HepG2 (cell line): Measurements from ENCODE around the gene FAM117B. TPM values are rescaled to one million over a fixed set of nuclear protein-coding genes. Genes with fewer than 3 reads are reported as not detected.

Source experiments
- ATAC-seq: fragments of 200-7000 bp; cut with Tn5 transposase; 3 replicates; pipeline ENCODE4 v1.9.1; 2020; ENCODE audit warnings: mild to moderate bottlenecking, moderate library complexity
- BruUV-seq: library from RNA; stranded (reverse); fragments of 400-500 nt; replicated peaks from 2 replicates; lab custom pipeline; 2021; lab: Mats Ljungman, UMichigan
- CTCF ChIA-PET: fragments of 300-600 bp; formaldehyde crosslinking; extraction: SDS; loops from one replicate; lab custom pipeline; 2021; ENCODE audit warnings: low total read pairs, inconsistent platforms, low intra/inter-chr PET ratio; lab: Yijun Ruan, JAX
- POLR2A ChIA-PET: fragments of 350-600 bp; sonication (Branson Sonifier 250); formaldehyde crosslinking; loops from one replicate; lab custom pipeline; 2020; ENCODE audit warnings: antibody characterized with exemption, inconsistent platforms; lab: Yijun Ruan, JAX
- DNase-seq: peaks from one replicate; pipeline ENCODE4 v3.0.0-alpha.2; 2015; ENCODE audit warnings: low spot score
- FAIRE-seq: peaks from 3 replicates; lab custom pipeline; 2011; peaks lifted over from hg19 to GRCh38; lab: Jason Lieb, UNC
- H2AFZ ChIP-seq: one replicate; pipeline ENCODE4 v1.6.1; 2011; ENCODE audit warnings: low read length, inconsistent platforms
- H3K27ac ChIP-seq: fragments of 300-600 bp; 3 replicates; pipeline ENCODE4 v1.8.0; 2011; ENCODE audit warnings: mixed run types, mild to moderate bottlenecking, mixed read lengths, low read length, inconsistent platforms; ENCODE audit not compliant: insufficient read depth; ENCODE audit errors: extremely low read length
- H3K27me3 ChIP-seq, 2 experiments: fragments of 200-600 bp in 1 of 2; 2 replicates in 1 of 2; 3 replicates in 1 of 2; pipeline versions ENCODE4 v1.6.0 to v1.8.0; 2011; ENCODE audit warnings: low read length in 2 of 2, mild to moderate bottlenecking in 2 of 2, moderate library complexity in 2 of 2, inconsistent platforms in 1 of 2; ENCODE audit not compliant: insufficient read depth in 2 of 2, control insufficient read depth in 1 of 2
- H3K36me3 ChIP-seq, 2 experiments: fragments of 200-600 bp in 1 of 2; replicated peaks in 1 of 2; 2 replicates in 1 of 2; 3 replicates in 1 of 2; pipeline versions ENCODE4 v1.5.1 to v1.8.0; 2011; ENCODE audit warnings: low read length in 2 of 2, inconsistent platforms in 1 of 2; ENCODE audit not compliant: insufficient read depth in 2 of 2, control insufficient read depth in 1 of 2
- H3K4me1 ChIP-seq: 2 replicates; pipeline ENCODE4 v1.5.1; 2012; ENCODE audit warnings: low read length, inconsistent platforms; ENCODE audit not compliant: insufficient read depth
- H3K4me2 ChIP-seq: 2 replicates; pipeline ENCODE4 v1.6.0; 2011; ENCODE audit warnings: low read depth, low read length, inconsistent platforms
- H3K4me3 ChIP-seq, 3 experiments: fragments of 200-600 bp in 1 of 3; sonication (generic), shearing (Covaris generic) in 1 of 3; replicated peaks in 1 of 3; 2 replicates each; pipeline ENCODE4 v1.5.1; 2011 to 2016; ENCODE audit warnings: low read length in 3 of 3, inconsistent platforms in 2 of 3, low read depth in 2 of 3, mild to moderate bottlenecking in 2 of 3, control low read depth in 1 of 3, mixed read lengths in 1 of 3; ENCODE audit not compliant: insufficient read depth in 1 of 3
- H3K79me2 ChIP-seq: one replicate; pipeline ENCODE4 v1.6.1; 2011; ENCODE audit warnings: low read length, inconsistent platforms; ENCODE audit not compliant: insufficient read depth
- H3K9ac ChIP-seq: 2 replicates; pipeline ENCODE4 v1.6.0; 2011; ENCODE audit warnings: mild to moderate bottlenecking, low read depth, low read length, inconsistent platforms; ENCODE audit not compliant: insufficient read depth
- H3K9me3 ChIP-seq: 2 replicates; pipeline ENCODE4 v1.5.1; 2012; ENCODE audit warnings: mild to moderate bottlenecking, low read length
- H4K20me1 ChIP-seq: 2 replicates; pipeline ENCODE4 v1.6.0; 2011; ENCODE audit warnings: inconsistent platforms, mild to moderate bottlenecking, low read length, moderate library complexity; ENCODE audit not compliant: insufficient read depth
- BHLHE40 ChIP-seq: IDR thresholded peaks from 2 replicates; pipeline ENCODE4 v1.6.1; 2011; ENCODE audit warnings: low read length, improper control_type of control experiment
- MAFF ChIP-seq: IDR thresholded peaks from 2 replicates; pipeline ENCODE4 v1.6.1; 2011; ENCODE audit warnings: low read depth, low read length, improper control_type of control experiment
- MAFK ChIP-seq, 2 experiments: IDR thresholded peaks in 1 of 2; conservative IDR thresholded peaks in 1 of 2; 2 replicates each; pipeline ENCODE4 v1.6.1; 2011; ENCODE audit warnings: improper control_type of control experiment in 2 of 2, low read length in 2 of 2
- NFKB2 ChIP-seq: sonication (generic); formaldehyde crosslinking; IDR thresholded peaks from 2 replicates; pipeline ENCODE4 v1.4.0; 2020; ENCODE audit warnings: missing genetic modification reagents, borderline replicate concordance
- NR2F6 ChIP-seq, 2 experiments: IDR thresholded peaks; 2 replicates each; pipeline ENCODE4 v1.6.1; 2016; ENCODE audit warnings: antibody characterized with exemption in 1 of 2, mild to moderate bottlenecking in 1 of 2
- ZBTB7A ChIP-seq: sonication (generic); formaldehyde crosslinking; IDR thresholded peaks from 2 replicates; pipeline ENCODE4 v1.8.0; 2022; ENCODE audit warnings: mild to moderate bottlenecking, missing genetic modification reagents
- ZNF136 ChIP-seq: sonication (generic); formaldehyde crosslinking; IDR thresholded peaks from 2 replicates; pipeline ENCODE4 v1.8.1; 2022; ENCODE audit warnings: low read depth, mild to moderate bottlenecking, moderate library complexity, missing genetic modification reagents
- ZNF652 ChIP-seq: IDR thresholded peaks from 2 replicates; pipeline ENCODE4 v1.6.1; 2016; ENCODE audit warnings: low read depth, borderline replicate concordance
- ZNF678 ChIP-seq: sonication (generic); formaldehyde crosslinking; IDR thresholded peaks from 2 replicates; pipeline ENCODE4 v1.4.0; 2020; ENCODE audit warnings: mild to moderate bottlenecking, missing genetic modification reagents
- in situ Hi-C: cut with HindIII; loops from 2 replicates; pipeline ENCODE4 v1.10.0; 2017; ENCODE audit warnings: low pct_unique_long_range_greater_than_20kb; ENCODE audit not compliant: extremely low pct_ligation_motif_present
- intact Hi-C: fragments of 100-400 bp; cut with micrococcal nuclease; formaldehyde crosslinking; loops from one replicate; pipeline ENCODE4 v1.10.0; 2022; ENCODE audit not compliant: unreplicated experiment
- polyA plus RNA-seq, 8 experiments: library from polyadenylated mRNA; depleted of rRNA in 3 of 8; stranded (reverse) in 7 of 8; unstranded in 1 of 8; fragments of >200 nt; fragmentation: Illumina TruSeq in 4 of 8; extraction: Trizol in 4 of 8; gene quantifications; 2 replicates each; pipeline versions ENCODE4 v1.2.1 to v1.2.3, GENCODE V29; 2011 to 2016; ENCODE audit warnings: low read depth in 4 of 8, missing spikeins in 1 of 8, mixed read lengths in 1 of 8; ENCODE audit not compliant: insufficient read depth in 1 of 8
- total RNA-seq, 5 experiments: library from RNA; depleted of rRNA; stranded (reverse); fragments of >200 nt; fragmentation: Illumina TruSeq; extraction: Trizol; gene quantifications; 2 replicates each; pipeline ENCODE4 v1.2.3, GENCODE V29; 2016; ENCODE audit warnings: low read depth in 1 of 5
- TF ChIP-seq, protein P1 (sequence below): conservative IDR thresholded peaks from 2 replicates; pipeline ENCODE4 v1.6.1; 2018; ENCODE audit warnings: missing genetic modification reagents

FAM117B gene
- total and polyA plus RNA-seq, 2 of the 13 experiments (the other 11 are each of a cell fraction or from before 2014, with no cell fraction given), result 5.8 to 11.0 TPM

DNA sequence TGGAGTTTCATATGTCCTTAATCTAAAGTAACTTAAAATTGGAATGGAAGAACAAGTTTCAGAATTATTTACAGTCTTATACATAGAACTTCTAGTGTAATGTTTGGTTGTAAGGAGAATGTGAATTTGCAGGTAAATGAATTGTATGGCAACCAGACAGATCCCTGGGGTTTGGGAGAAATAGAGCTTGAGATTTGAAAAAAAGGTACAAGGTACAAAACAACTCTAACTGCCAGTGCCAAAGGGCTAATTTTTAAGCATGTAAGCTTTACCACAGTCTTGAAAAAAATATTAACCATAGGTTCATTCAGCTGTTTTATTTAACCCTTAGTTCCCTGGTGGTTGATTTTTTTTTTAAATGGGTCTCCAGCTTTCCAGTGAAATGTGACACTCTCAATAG is 133.5 kb downstream of the FAM117B start:
- ChIA-PET CTCF (no interaction called here), POLR2A (no interaction called here)
- intact Hi-C loops (loop anchor here (5.0 kb wide), 1 partner anchor 181 kb away; no protein-coding TSS in a partner anchor), in situ Hi-C loops (no loop called here)
- Histone ChIP-seq H3K9ac (no peak overlapping the region), H4K20me1 (no peaks in the 10 kb centered on the region), H2AFZ (no peak overlapping the region), H3K79me2 (no peaks in the 10 kb centered on the region), H3K9me3 (no peaks in the 10 kb centered on the region), H3K4me1 (peaks cover 9% of the 10 kb centered on the region), H3K4me3 (no peak overlapping the region), H3K27ac (peak overlapping the region; percentile 35), H3K36me3 (peaks cover 7 to 30% of the 10 kb centered on the region in 2 experiments), H3K4me2 (no peak overlapping the region), H3K27me3 (no peaks in the 10 kb centered on the region)
- FAIRE-seq (no peak), DNase-seq (no peak), ATAC-seq (no peak; the same call in 2 of the 3 replicates)
- TF ChIP-seq ZNF678 (CRISPR knock-in tag) (no peak), ZNF136 (CRISPR knock-in tag) (no peak), NFKB2 (CRISPR knock-in tag) (no peak), ZBTB7A (no peak), NR2F6 (IDR thresholded peaks at IDR 0.05) (no peak), NR2F6 (CRISPR knock-in tag; IDR thresholded peaks at IDR 0.05) (no peak), ZNF652 (CRISPR knock-in tag) (peak; percentile 79; the same call in 1 of the 2 replicates)
- TF ChIP-seq, protein P1, sequence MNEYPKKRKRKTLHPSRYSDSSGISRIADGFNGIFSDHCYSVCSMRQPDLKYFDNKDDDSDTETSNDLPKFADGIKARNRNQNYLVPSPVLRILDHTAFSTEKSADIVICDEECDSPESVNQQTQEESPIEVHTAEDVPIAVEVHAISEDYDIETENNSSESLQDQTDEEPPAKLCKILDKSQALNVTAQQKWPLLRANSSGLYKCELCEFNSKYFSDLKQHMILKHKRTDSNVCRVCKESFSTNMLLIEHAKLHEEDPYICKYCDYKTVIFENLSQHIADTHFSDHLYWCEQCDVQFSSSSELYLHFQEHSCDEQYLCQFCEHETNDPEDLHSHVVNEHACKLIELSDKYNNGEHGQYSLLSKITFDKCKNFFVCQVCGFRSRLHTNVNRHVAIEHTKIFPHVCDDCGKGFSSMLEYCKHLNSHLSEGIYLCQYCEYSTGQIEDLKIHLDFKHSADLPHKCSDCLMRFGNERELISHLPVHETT (CRISPR knock-in tag), result no peak
- BruUV-seq, result TSS peak; percentile 33

DNA sequence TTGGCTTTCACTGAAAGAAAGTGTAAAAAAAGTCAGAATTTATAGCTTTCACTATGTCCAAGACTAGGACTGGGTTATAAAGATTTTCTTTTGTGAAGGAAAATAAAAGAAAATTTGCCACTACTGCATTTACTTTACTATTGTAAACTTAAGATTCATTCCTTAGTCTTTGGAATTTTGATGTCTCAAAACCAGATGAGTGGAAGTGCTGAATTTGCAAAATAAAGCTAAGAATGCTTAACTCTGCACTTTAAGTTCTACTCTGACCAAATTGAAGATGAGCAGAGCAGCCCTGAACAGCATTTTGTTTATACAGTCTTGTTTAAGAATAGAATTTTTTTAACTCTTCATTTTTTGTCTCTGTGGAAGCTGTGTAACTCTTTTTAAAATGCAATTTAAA is 134.4 kb downstream of the FAM117B start:
- H3K4me2 ChIP-seq, result no peak overlapping the region
- intact Hi-C loops, result loop anchor here (5.0 kb wide), 1 partner anchor 182 kb away; no protein-coding TSS in a partner anchor
- H3K36me3 ChIP-seq, result peaks cover 8 to 31% of the 10 kb centered on the region in 2 experiments
- FAIRE-seq (no peak), DNase-seq (no peak), ATAC-seq (no peak)
- H3K9ac ChIP-seq, result no peak overlapping the region
- no peaks in the 10 kb centered on the region for H3K27me3 ChIP-seq
- H3K9me3 ChIP-seq, result no peaks in the 10 kb centered on the region
- CTCF ChIA-PET, result no interaction called here
- H3K4me3 ChIP-seq, result no peak overlapping the region
- POLR2A ChIA-PET, result no interaction called here
- no peak overlapping the region for H3K27ac ChIP-seq
- no TSS peak for BruUV-seq
- H2AFZ ChIP-seq, result no peak overlapping the region
- no peaks in the 10 kb centered on the region for H3K79me2 ChIP-seq
- TF ChIP-seq BHLHE40 (no peak), MAFF (peak; percentile 89), MAFK (conservative IDR thresholded peaks at IDR 0.05 in 1 of 2, IDR thresholded peaks at IDR 0.05 in 1 of 2; ENCODE audit: low read length in 2 of 2) (peak; percentile 83 to 93)
- in situ Hi-C loops, result no loop called here
- H3K4me1 ChIP-seq, result peaks cover 9% of the 10 kb centered on the region
- H4K20me1 ChIP-seq, result no peaks in the 10 kb centered on the region
